ENCODE measurements around the gene KCNN1.

Gene KCNN1

DNA sequence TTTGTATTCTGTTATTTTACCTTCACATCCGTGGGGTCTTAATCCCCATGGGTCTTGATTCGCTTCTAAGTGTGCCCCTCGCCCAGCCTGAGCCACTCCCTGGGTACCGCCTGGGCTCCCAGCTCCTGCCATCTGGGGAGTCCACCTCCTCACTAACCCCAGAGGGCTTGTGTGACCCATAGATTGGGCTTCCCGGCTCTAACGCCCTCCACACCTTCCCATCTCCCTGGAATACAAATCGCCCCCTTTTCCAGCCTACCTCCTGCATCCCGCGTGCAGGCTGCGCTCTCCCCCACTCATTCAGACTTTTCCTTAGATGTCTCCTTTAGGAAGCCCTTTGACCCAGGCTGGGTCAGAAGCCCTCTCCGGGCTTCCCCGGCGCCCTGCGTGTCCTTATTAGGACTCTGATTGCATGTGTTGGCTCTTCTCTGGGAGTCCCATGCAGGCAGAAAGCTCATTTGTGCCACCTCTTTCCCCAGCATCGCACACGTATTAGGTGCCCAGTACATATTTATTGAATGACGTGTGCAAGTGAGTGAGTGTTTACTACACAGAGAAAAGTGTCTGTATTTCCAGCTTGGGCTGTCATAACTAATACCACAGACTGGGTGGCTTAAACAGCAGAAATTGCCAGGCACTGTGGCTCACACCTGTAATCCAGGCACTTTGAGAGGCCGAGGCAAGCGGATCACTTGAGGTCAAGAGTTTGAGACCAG is 33.3 kb upstream of the KCNN1 start:
- H3K4me2 ChIP-seq, result peak overlapping the region; percentile 69
- H3K27me3 ChIP-seq (ENCODE audit: insufficient read depth, low read depth), result no peaks in the 10 kb centered on the region
- peak overlapping the region; percentile 88 for H3K9ac ChIP-seq
- no peak overlapping the region; the same call in 1 of the 2 replicates for H3K27ac ChIP-seq
- TF ChIP-seq, protein P1, sequence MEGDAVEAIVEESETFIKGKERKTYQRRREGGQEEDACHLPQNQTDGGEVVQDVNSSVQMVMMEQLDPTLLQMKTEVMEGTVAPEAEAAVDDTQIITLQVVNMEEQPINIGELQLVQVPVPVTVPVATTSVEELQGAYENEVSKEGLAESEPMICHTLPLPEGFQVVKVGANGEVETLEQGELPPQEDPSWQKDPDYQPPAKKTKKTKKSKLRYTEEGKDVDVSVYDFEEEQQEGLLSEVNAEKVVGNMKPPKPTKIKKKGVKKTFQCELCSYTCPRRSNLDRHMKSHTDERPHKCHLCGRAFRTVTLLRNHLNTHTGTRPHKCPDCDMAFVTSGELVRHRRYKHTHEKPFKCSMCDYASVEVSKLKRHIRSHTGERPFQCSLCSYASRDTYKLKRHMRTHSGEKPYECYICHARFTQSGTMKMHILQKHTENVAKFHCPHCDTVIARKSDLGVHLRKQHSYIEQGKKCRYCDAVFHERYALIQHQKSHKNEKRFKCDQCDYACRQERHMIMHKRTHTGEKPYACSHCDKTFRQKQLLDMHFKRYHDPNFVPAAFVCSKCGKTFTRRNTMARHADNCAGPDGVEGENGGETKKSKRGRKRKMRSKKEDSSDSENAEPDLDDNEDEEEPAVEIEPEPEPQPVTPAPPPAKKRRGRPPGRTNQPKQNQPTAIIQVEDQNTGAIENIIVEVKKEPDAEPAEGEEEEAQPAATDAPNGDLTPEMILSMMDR (conservative IDR thresholded peaks at IDR 0.05; ENCODE audit: low read depth, low read length), result no peak
- H3K4me3 ChIP-seq (IDR thresholded peaks at IDR 0.05; ENCODE audit: insufficient read depth, low read depth, low read length), result peak overlapping the region; percentile 9
- H3K36me3 ChIP-seq (ENCODE audit: insufficient read depth), result no peaks in the 10 kb centered on the region
- peaks cover 28% of the 10 kb centered on the region for H3K4me1 ChIP-seq (ENCODE audit: low read depth, poor library complexity, severe bottlenecking)
- H3K79me2 ChIP-seq (ENCODE audit: insufficient read depth, low read depth), result no peaks in the 10 kb centered on the region; the same call in 1 of the 2 replicates
- H2AFZ ChIP-seq (ENCODE audit: low read depth), result peak overlapping the region; percentile 86; the same call in 1 of the 2 replicates
- no peaks in the 10 kb centered on the region for H4K20me1 ChIP-seq (ENCODE audit: insufficient read depth)

DNA sequence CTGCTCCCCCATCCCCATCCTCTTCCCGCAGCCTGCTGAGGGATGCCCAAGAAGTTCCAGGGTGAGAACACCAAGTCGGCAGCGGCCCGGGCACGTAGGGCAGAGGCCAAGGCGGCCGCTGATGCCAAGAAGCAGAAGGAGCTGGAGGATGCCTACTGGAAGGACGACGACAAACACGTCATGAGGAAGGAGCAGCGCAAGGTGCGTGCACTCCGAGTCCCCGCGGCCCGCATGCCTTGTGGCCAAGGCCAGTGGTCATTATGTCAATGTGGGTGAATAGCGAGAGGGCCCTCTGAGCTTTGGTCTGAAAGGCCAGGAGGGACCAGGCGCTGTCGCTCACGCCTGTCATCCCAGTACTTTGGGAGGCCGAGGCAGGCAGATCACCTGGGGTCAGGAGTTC is 30.5 kb upstream of the KCNN1 start:
- no peaks in the 10 kb centered on the region for H3K27me3 ChIP-seq (ENCODE audit: insufficient read depth, low read depth)
- no peak overlapping the region for H3K4me2 ChIP-seq
- no peak overlapping the region for H3K4me3 ChIP-seq (IDR thresholded peaks at IDR 0.05; ENCODE audit: insufficient read depth, low read depth, low read length)
- H2AFZ ChIP-seq (ENCODE audit: low read depth), result no peak overlapping the region
- H4K20me1 ChIP-seq (ENCODE audit: insufficient read depth), result no peaks in the 10 kb centered on the region
- H3K36me3 ChIP-seq (ENCODE audit: insufficient read depth), result no peaks in the 10 kb centered on the region
- H3K9ac ChIP-seq, result no peak overlapping the region
- no peaks in the 10 kb centered on the region; the same call in 1 of the 2 replicates for H3K79me2 ChIP-seq (ENCODE audit: insufficient read depth, low read depth)
- H3K4me1 ChIP-seq (ENCODE audit: low read depth, poor library complexity, severe bottlenecking), result peaks cover 8% of the 10 kb centered on the region
- TF ChIP-seq, protein P1 (conservative IDR thresholded peaks at IDR 0.05; ENCODE audit: low read depth, low read length), result no peak
- H3K27ac ChIP-seq, result no peak overlapping the region

DNA sequence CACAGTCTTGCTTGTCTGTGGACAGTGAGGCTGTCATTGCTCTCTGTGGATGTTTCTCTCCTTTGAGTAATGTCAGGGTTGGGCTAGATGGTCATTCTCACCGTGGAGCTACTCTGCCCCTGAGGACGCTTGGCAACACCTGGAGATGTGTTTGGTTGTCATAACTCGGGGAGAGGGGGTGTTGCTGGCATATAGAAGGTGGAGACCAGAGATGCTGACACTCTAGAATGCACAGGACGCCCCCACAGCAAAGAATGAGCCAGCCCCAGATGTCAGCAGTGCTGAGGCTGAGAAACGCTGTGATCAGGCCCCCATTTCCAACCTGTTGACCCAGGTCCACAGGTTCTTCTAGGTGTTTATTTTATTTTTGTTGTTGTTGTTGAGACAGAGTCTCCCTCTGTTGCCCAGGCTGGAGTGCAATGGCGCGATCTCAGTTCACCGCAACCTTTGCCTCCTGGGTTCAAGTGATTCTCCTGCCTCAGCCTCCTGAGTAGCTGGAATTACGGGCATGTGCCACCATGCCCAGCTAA is 29.5 kb upstream of the KCNN1 start:
- Histone ChIP-seq H2AFZ (ENCODE audit: low read depth) (no peak overlapping the region), H3K4me2 (no peak overlapping the region), H3K4me1 (ENCODE audit: low read depth, poor library complexity, severe bottlenecking) (no peaks in the 10 kb centered on the region), H3K9ac (no peak overlapping the region), H3K27me3 (ENCODE audit: insufficient read depth, low read depth) (no peaks in the 10 kb centered on the region), H3K36me3 (ENCODE audit: insufficient read depth) (no peaks in the 10 kb centered on the region), H4K20me1 (ENCODE audit: insufficient read depth) (no peaks in the 10 kb centered on the region), H3K27ac (no peak overlapping the region), H3K4me3 (IDR thresholded peaks at IDR 0.05; ENCODE audit: insufficient read depth, low read depth, low read length) (no peak overlapping the region), H3K79me2 (ENCODE audit: insufficient read depth, low read depth) (no peaks in the 10 kb centered on the region; the same call in 1 of the 2 replicates)
- TF ChIP-seq, protein P1 (conservative IDR thresholded peaks at IDR 0.05; ENCODE audit: low read depth, low read length), result no peak

GRCh38 chr19:17938092-17938845 is 28.6 kb upstream of the KCNN1 start:
- Histone ChIP-seq H3K4me2 (no peak overlapping the region), H3K27me3 (ENCODE audit: insufficient read depth, low read depth) (no peaks in the 10 kb centered on the region), H2AFZ (ENCODE audit: low read depth) (no peak overlapping the region), H3K9ac (no peak overlapping the region), H3K4me1 (ENCODE audit: low read depth, poor library complexity, severe bottlenecking) (no peaks in the 10 kb centered on the region), H3K27ac (no peak overlapping the region), H3K36me3 (ENCODE audit: insufficient read depth) (no peaks in the 10 kb centered on the region), H3K79me2 (ENCODE audit: insufficient read depth, low read depth) (no peaks in the 10 kb centered on the region; the same call in 1 of the 2 replicates), H4K20me1 (ENCODE audit: insufficient read depth) (no peaks in the 10 kb centered on the region), H3K4me3 (IDR thresholded peaks at IDR 0.05; ENCODE audit: insufficient read depth, low read depth, low read length) (no peak overlapping the region)
- TF ChIP-seq, protein P1 (conservative IDR thresholded peaks at IDR 0.05; ENCODE audit: low read depth, low read length), result peak; percentile 83

All from KMS-11 (cell line).